ENCODE measurements around the gene DCDC2C.

GRCh38 chr2:3870222-3870621 lies 166.8 kb downstream of the DCDC2C start:
- TF ChIP-seq CTCF (IDR thresholded peaks at IDR 0.05; ENCODE audit: low read length) (no peak), EZH2 (IDR thresholded peaks at IDR 0.05; ENCODE audit: borderline replicate concordance, low read length) (no peak)
